ENCODE data around the gene GALNT1. TPM values are rescaled to one million over a fixed set of nuclear protein-coding genes. Genes with fewer than 3 reads are reported as not detected.

GALNT1 gene
- total and polyA plus RNA-seq, 2 of the 4 experiments (the other 2 are of a cell fraction) = 24.9 to 43.9 TPM

DNA sequence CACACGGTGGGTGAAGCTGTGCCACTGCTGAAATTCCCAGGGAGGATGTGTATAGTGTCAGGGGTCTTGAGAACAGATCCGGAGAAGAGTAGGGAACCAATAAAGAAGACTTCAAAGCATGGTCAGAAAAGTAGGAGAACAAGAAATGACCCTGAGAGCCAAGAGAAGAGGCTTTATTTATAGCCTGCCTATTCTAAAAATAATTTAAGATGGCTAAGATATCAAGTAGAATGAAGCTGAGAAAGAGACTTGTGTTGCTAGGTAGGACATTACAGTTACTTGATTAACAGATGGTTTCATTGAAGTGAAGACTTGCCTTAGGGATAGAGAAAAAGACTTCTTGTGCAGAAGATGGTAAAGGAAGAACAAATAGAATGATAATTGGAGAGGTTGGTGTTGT, 43.7 kb downstream of the GALNT1 start:
- H2BK120ac ChIP-seq (ENCODE audit: low read depth, low read length) = no peak overlapping the region
- peaks cover 2% of the 10 kb centered on the region; the same call in 1 of the 2 replicates for H3K9me3 ChIP-seq (ENCODE audit: control insufficient read depth, insufficient read depth, low read length)
- H2BK20ac ChIP-seq (ENCODE audit: low read depth, low read length) = no peak overlapping the region
- in situ Hi-C loops (cut with MboI; ENCODE audit: low sequenced_read_pairs) (no loop called here), intact Hi-C loops (cut with micrococcal nuclease) (no loop called here), dilution Hi-C loops (cut with HindIII; ENCODE audit: low sequenced_read_pairs, unreplicated experiment) (no loop called here)
- H3K9me1 ChIP-seq (ENCODE audit: insufficient read depth, low read length) = no peaks in the 10 kb centered on the region
- 100% methylated on average over 1 of the region's 2 CpGs; no CpG with 5 or more reads in 1 of the 2 experiments for WGBS, 2 experiments (ENCODE audit: extremely low coverage in 2 of 2, insufficient read length in 1 of 2)
- POLR2A ChIA-PET (ENCODE audit: unreplicated experiment) = interaction anchor here (0.8 kb wide), 1 partner anchor 78 kb away, joined by 4 read pairs; no protein-coding TSS in a partner anchor
- TF ChIP-seq CHD1 (IDR thresholded peaks at IDR 0.05; ENCODE audit: low read depth, low read length) (no peak), CTCF (conservative IDR thresholded peaks at IDR 0.05; ENCODE audit: low read depth, low read length) (no peak), RCOR1 (IDR thresholded peaks at IDR 0.05; ENCODE audit: insufficient replicate concordance, low read length) (no peak), MAZ (IDR thresholded peaks at IDR 0.05; ENCODE audit: borderline replicate concordance, low read depth, low read length) (no peak), BHLHE40 (IDR thresholded peaks at IDR 0.05; ENCODE audit: low read depth, low read length) (no peak)
- H3K23ac ChIP-seq (ENCODE audit: low read depth, low read length) = no peak overlapping the region
- no peak overlapping the region for H3K4ac ChIP-seq (ENCODE audit: low read depth, low read length)
- H3K9ac ChIP-seq (ENCODE audit: low read depth, low read length) = no peak overlapping the region
- no peak overlapping the region for H2AK5ac ChIP-seq (ENCODE audit: low read depth, low read length)
- no peak overlapping the region for H4K5ac ChIP-seq (ENCODE audit: low read depth, low read length)
- no peak overlapping the region for H3K56ac ChIP-seq (ENCODE audit: extremely low read depth, insufficient read depth, low read length)
- no peak overlapping the region for H2AFZ ChIP-seq (replicated peaks; ENCODE audit: low read length, poor library complexity)
- CTCF ChIA-PET = no interaction called here
- no peaks in the 10 kb centered on the region for H3K27me3 ChIP-seq (ENCODE audit: control insufficient read depth, insufficient read depth, low read length)
- DNase-seq = no peak
- no peak overlapping the region for H4K91ac ChIP-seq (ENCODE audit: insufficient read depth, low read depth, low read length)
- H4K8ac ChIP-seq (ENCODE audit: low read depth in 2 of 2, low read length in 2 of 2) = no peak overlapping the region
- no peak overlapping the region for H3K18ac ChIP-seq (ENCODE audit: low read depth, low read length)
- no peak overlapping the region for H2BK5ac ChIP-seq (ENCODE audit: low read depth, low read length, poor library complexity, severe bottlenecking)
- no peak overlapping the region for H3K27ac ChIP-seq (ENCODE audit: insufficient read depth, low read length)
- H3K14ac ChIP-seq (replicated peaks; ENCODE audit: low read depth, low read length) = no peak overlapping the region
- ATAC-seq (ENCODE audit: low read depth) = no peak
- no peak overlapping the region for H2BK15ac ChIP-seq (ENCODE audit: low read depth, low read length)
- 0 out of 2 replicates have a peak, but pooled peaks cover 3% of the 10 kb centered on the region for H4K20me1 ChIP-seq (ENCODE audit: insufficient read depth, low read length)
- no TSS peak for BruUV-seq (replicated peaks)
- no peak overlapping the region for H3K4me3 ChIP-seq (ENCODE audit: insufficient read depth, low read depth, low read length)
- no peaks in the 10 kb centered on the region; the same call in 1 of the 2 replicates for H3K36me3 ChIP-seq (ENCODE audit: control insufficient read depth, insufficient read depth, low read length)
- no peak overlapping the region for H3K4me2 ChIP-seq (ENCODE audit: low read depth, low read length)
- no peak overlapping the region for H2AK9ac ChIP-seq (replicated peaks; ENCODE audit: low read depth, low read length, poor library complexity)
- no peaks in the 10 kb centered on the region for H3K4me1 ChIP-seq (ENCODE audit: control insufficient read depth, insufficient read depth, low read length)
- H3K79me1 ChIP-seq (ENCODE audit: low read depth in 1 of 2, low read length in 2 of 2) = peaks cover 8 to 14% of the 10 kb centered on the region in 2 experiments
